ENCODE data around the gene EN1.

Gene EN1

GRCh38 chr2:118813601-118814339 lies 33.7 kb downstream of the EN1 start:
- WGBS (ENCODE audit: extremely low coverage, insufficient coverage, insufficient read length): no CpG with 5 or more reads among the region's 13 CpGs
- H3K4me2 ChIP-seq (ENCODE audit: low read length): peak overlapping the region; percentile 4
- H3K4ac ChIP-seq (ENCODE audit: low read depth, low read length): no peak overlapping the region
- H2BK12ac ChIP-seq (ENCODE audit: low read length): no peak overlapping the region
- no peak overlapping the region for H3K27ac ChIP-seq (ENCODE audit: low read depth, low read length)
- no peaks in the 10 kb centered on the region for H3K79me2 ChIP-seq (ENCODE audit: control insufficient read depth, insufficient read depth, low read length, poor library complexity)
- H3K27me3 ChIP-seq (ENCODE audit: insufficient read depth, low read length): no peaks in the 10 kb centered on the region
- H3K9ac ChIP-seq (ENCODE audit: low read length): no peak overlapping the region
- no peak overlapping the region for H3K4me3 ChIP-seq (ENCODE audit: low read depth, low read length)
- no peak overlapping the region for H2AFZ ChIP-seq (ENCODE audit: insufficient read depth, low read length, poor library complexity)
- H3K36me3 ChIP-seq (ENCODE audit: control insufficient read depth in 1 of 2, insufficient read depth in 2 of 2, low read length in 2 of 2): no peaks in the 10 kb centered on the region
- H3K79me1 ChIP-seq (ENCODE audit: low read length): peaks cover 3% of the 10 kb centered on the region
- no peak overlapping the region for H2AK5ac ChIP-seq (ENCODE audit: low read length)
- H3K14ac ChIP-seq (ENCODE audit: low read length): no peak overlapping the region
- H2BK120ac ChIP-seq (ENCODE audit: insufficient read depth, low read length, poor library complexity): no peak overlapping the region
- no peak overlapping the region for H4K12ac ChIP-seq (ENCODE audit: low read depth, low read length)
- H3K23ac ChIP-seq (ENCODE audit: low read length): no peak overlapping the region
- peak in 1 of 2 donors; percentile 10 for DNase-seq
- no peak overlapping the region for H2BK5ac ChIP-seq (ENCODE audit: low read depth, low read length, poor library complexity)
- peaks cover 18 to 24% of the 10 kb centered on the region in 2 experiments for H3K4me1 ChIP-seq (ENCODE audit: control insufficient read depth in 1 of 2, insufficient read depth in 2 of 2, low read length in 2 of 2)
- no peaks in the 10 kb centered on the region for H3K9me3 ChIP-seq (ENCODE audit: insufficient read depth, low read depth, low read length)
- no peak overlapping the region for H4K8ac ChIP-seq (ENCODE audit: low read depth, low read length)
- no peak overlapping the region for H3K18ac ChIP-seq (ENCODE audit: low read length)
- peak overlapping the region; percentile 11 for H4K91ac ChIP-seq (ENCODE audit: low read depth, low read length)

GRCh38 chr2:118813111-118813510 lies 34.3 kb downstream of the EN1 start:
- Histone ChIP-seq H3K9me3 (ENCODE audit: insufficient read depth, low read depth, low read length) (no peaks in the 10 kb centered on the region), H3K18ac (ENCODE audit: low read length) (no peak overlapping the region), H4K8ac (ENCODE audit: low read depth, low read length) (no peak overlapping the region), H4K91ac (ENCODE audit: low read depth, low read length) (no peak overlapping the region), H2BK12ac (ENCODE audit: low read length) (no peak overlapping the region), H2BK5ac (ENCODE audit: low read depth, low read length, poor library complexity) (no peak overlapping the region), H2AK5ac (ENCODE audit: low read length) (no peak overlapping the region), H3K4ac (ENCODE audit: low read depth, low read length) (no peak overlapping the region), H3K4me3 (ENCODE audit: low read depth, low read length) (no peak overlapping the region), H3K79me1 (ENCODE audit: low read length) (peaks cover 3% of the 10 kb centered on the region), H3K23ac (ENCODE audit: low read length) (no peak overlapping the region), H4K12ac (ENCODE audit: low read depth, low read length) (no peak overlapping the region), H3K14ac (ENCODE audit: low read length) (no peak overlapping the region), H3K79me2 (ENCODE audit: control insufficient read depth, insufficient read depth, low read length, poor library complexity) (no peaks in the 10 kb centered on the region), H3K27ac (ENCODE audit: low read depth, low read length) (no peak overlapping the region), H2BK120ac (ENCODE audit: insufficient read depth, low read length, poor library complexity) (no peak overlapping the region), H3K27me3 (ENCODE audit: insufficient read depth, low read length) (peaks cover under 1% of the 10 kb centered on the region), H3K4me2 (ENCODE audit: low read length) (no peak overlapping the region), H2AFZ (ENCODE audit: insufficient read depth, low read length, poor library complexity) (no peak overlapping the region), H3K9ac (ENCODE audit: low read length) (no peak overlapping the region), H3K36me3 (ENCODE audit: control insufficient read depth in 1 of 2, insufficient read depth in 2 of 2, low read length in 2 of 2) (no peaks in the 10 kb centered on the region), H3K4me1 (ENCODE audit: control insufficient read depth in 1 of 2, insufficient read depth in 2 of 2, low read length in 2 of 2) (peaks cover 18 to 24% of the 10 kb centered on the region in 2 experiments)
- no CpG with 5 or more reads among the region's 8 CpGs for WGBS (ENCODE audit: extremely low coverage, insufficient coverage, insufficient read length)
- DNase-seq: no peak

- peak; percentile 85 to 95 for DNase-seq
- H3K79me1 ChIP-seq (ENCODE audit: low read length): peaks cover 3% of the 10 kb centered on the region
- H3K23ac ChIP-seq (ENCODE audit: low read length): no peak overlapping the region
- no peaks in the 10 kb centered on the region for H3K79me2 ChIP-seq (ENCODE audit: control insufficient read depth, insufficient read depth, low read length, poor library complexity)
- H3K4me1 ChIP-seq (ENCODE audit: control insufficient read depth in 1 of 2, insufficient read depth in 2 of 2, low read length in 2 of 2): peaks cover 21 to 24% of the 10 kb centered on the region in 2 experiments
- no peak overlapping the region for H2BK5ac ChIP-seq (ENCODE audit: low read depth, low read length, poor library complexity)
- no peak overlapping the region for H3K14ac ChIP-seq (ENCODE audit: low read length)
- H3K27me3 ChIP-seq (ENCODE audit: insufficient read depth, low read length): peaks cover 1% of the 10 kb centered on the region
- no peak overlapping the region for H4K12ac ChIP-seq (ENCODE audit: low read depth, low read length)
- peak overlapping the region; percentile 20 for H3K27ac ChIP-seq (ENCODE audit: low read depth, low read length)
- WGBS (ENCODE audit: extremely low coverage, insufficient coverage, insufficient read length): no CpG with 5 or more reads among the region's 6 CpGs
- H3K9ac ChIP-seq (ENCODE audit: low read length): no peak overlapping the region
- H3K4me2 ChIP-seq (ENCODE audit: low read length): peak overlapping the region; percentile 40
- H3K18ac ChIP-seq (ENCODE audit: low read length): no peak overlapping the region
- H2BK120ac ChIP-seq (ENCODE audit: insufficient read depth, low read length, poor library complexity): no peak overlapping the region
- no peak overlapping the region for H3K4me3 ChIP-seq (ENCODE audit: low read depth, low read length)
- no peak overlapping the region for H2AK5ac ChIP-seq (ENCODE audit: low read length)
- no peaks in the 10 kb centered on the region for H3K36me3 ChIP-seq (ENCODE audit: control insufficient read depth in 1 of 2, insufficient read depth in 2 of 2, low read length in 2 of 2)
- H4K91ac ChIP-seq (ENCODE audit: low read depth, low read length): peak overlapping the region; percentile 15
- H4K8ac ChIP-seq (ENCODE audit: low read depth, low read length): no peak overlapping the region
- no peaks in the 10 kb centered on the region for H3K9me3 ChIP-seq (ENCODE audit: insufficient read depth, low read depth, low read length)
- no peak overlapping the region for H3K4ac ChIP-seq (ENCODE audit: low read depth, low read length)
- H2BK12ac ChIP-seq (ENCODE audit: low read length): no peak overlapping the region
- H2AFZ ChIP-seq (ENCODE audit: insufficient read depth, low read length, poor library complexity): no peak overlapping the region
Measured at GRCh38 chr2:118812552-118812951, 34.9 kb downstream of the EN1 start.

- H3K23ac ChIP-seq (ENCODE audit: low read length): no peak overlapping the region
- peaks cover 24 to 25% of the 10 kb centered on the region in 2 experiments for H3K4me1 ChIP-seq (ENCODE audit: control insufficient read depth in 1 of 2, insufficient read depth in 2 of 2, low read length in 2 of 2)
- no peak overlapping the region for H4K8ac ChIP-seq (ENCODE audit: low read depth, low read length)
- no peak overlapping the region for H2BK12ac ChIP-seq (ENCODE audit: low read length)
- H2AK5ac ChIP-seq (ENCODE audit: low read length): no peak overlapping the region
- no peaks in the 10 kb centered on the region for H3K36me3 ChIP-seq (ENCODE audit: control insufficient read depth in 1 of 2, insufficient read depth in 2 of 2, low read length in 2 of 2)
- H3K79me1 ChIP-seq (ENCODE audit: low read length): peaks cover 3% of the 10 kb centered on the region
- WGBS (ENCODE audit: extremely low coverage, insufficient coverage, insufficient read length): no CpG with 5 or more reads among the region's 2 CpGs
- no peak overlapping the region for H4K12ac ChIP-seq (ENCODE audit: low read depth, low read length)
- H3K18ac ChIP-seq (ENCODE audit: low read length): no peak overlapping the region
- no peak overlapping the region for H4K91ac ChIP-seq (ENCODE audit: low read depth, low read length)
- no peak overlapping the region for H2AFZ ChIP-seq (ENCODE audit: insufficient read depth, low read length, poor library complexity)
- H3K9ac ChIP-seq (ENCODE audit: low read length): no peak overlapping the region
- no peak overlapping the region for H3K4ac ChIP-seq (ENCODE audit: low read depth, low read length)
- no peak overlapping the region for H3K4me3 ChIP-seq (ENCODE audit: low read depth, low read length)
- peak in 1 of 2 donors; percentile 37 for DNase-seq
- H3K14ac ChIP-seq (ENCODE audit: low read length): no peak overlapping the region
- no peak overlapping the region for H3K27ac ChIP-seq (ENCODE audit: low read depth, low read length)
- H2BK120ac ChIP-seq (ENCODE audit: insufficient read depth, low read length, poor library complexity): no peak overlapping the region
- no peaks in the 10 kb centered on the region for H3K79me2 ChIP-seq (ENCODE audit: control insufficient read depth, insufficient read depth, low read length, poor library complexity)
- H3K4me2 ChIP-seq (ENCODE audit: low read length): no peak overlapping the region
- H3K27me3 ChIP-seq (ENCODE audit: insufficient read depth, low read length): peaks cover 1% of the 10 kb centered on the region
- no peak overlapping the region for H2BK5ac ChIP-seq (ENCODE audit: low read depth, low read length, poor library complexity)
- no peaks in the 10 kb centered on the region for H3K9me3 ChIP-seq (ENCODE audit: insufficient read depth, low read depth, low read length)
Measured at GRCh38 chr2:118811514-118812115, 35.8 kb downstream of the EN1 start.

All from trophoblast cell (in vitro differentiated cells and primary cell).